CD14-positive monocyte (primary cell): ENCODE data around the gene LTBP2. TPM values are rescaled to one million over a fixed set of nuclear protein-coding genes. Genes with fewer than 3 reads are reported as not detected.

ENCODE experiments used
- DNase-seq, 3 donors: peaks; one replicate each; pipeline ENCODE4 v3.0.0-alpha.2; 2011 to 2022
- H2AFZ ChIP-seq: 2 replicates; pipeline ENCODE4 v1.6.0; 2012; ENCODE audit warnings: mild to moderate bottlenecking, low read depth, low read length, inconsistent platforms; ENCODE audit not compliant: insufficient read depth, poor library complexity, severe bottlenecking
- H3K27ac ChIP-seq, 2 donors: 1 replicate in 1 of 2; 2 replicates in 1 of 2; pipeline ENCODE4 v1.5.1; 2012 to 2013; ENCODE audit warnings: low read length in 2 of 2, control low read depth in 1 of 2, inconsistent platforms in 1 of 2, low read depth in 1 of 2, mild to moderate bottlenecking in 1 of 2
- H3K27me3 ChIP-seq, 2 donors: one replicate each; pipeline versions ENCODE4 v1.6.0 to v1.6.1; 2011 to 2013; ENCODE audit warnings: low read length in 2 of 2; ENCODE audit not compliant: control insufficient read depth in 2 of 2, insufficient read depth in 2 of 2
- H3K36me3 ChIP-seq, 2 donors: replicated peaks in 1 of 2; 1 replicate in 1 of 2; 2 replicates in 1 of 2; pipeline versions ENCODE4 v1.5.1 to v1.6.1; 2012 to 2013; ENCODE audit warnings: low read length in 2 of 2, control low read depth in 1 of 2, inconsistent platforms in 1 of 2, mild to moderate bottlenecking in 1 of 2; ENCODE audit not compliant: insufficient read depth in 2 of 2, control insufficient read depth in 1 of 2
- H3K4me1 ChIP-seq, 2 donors: 1 replicate in 1 of 2; 2 replicates in 1 of 2; pipeline versions ENCODE4 v1.5.1 to v1.6.1; 2012 to 2013; ENCODE audit warnings: low read length in 2 of 2, control low read depth in 1 of 2, inconsistent platforms in 1 of 2, mild to moderate bottlenecking in 1 of 2, moderate library complexity in 1 of 2; ENCODE audit not compliant: insufficient read depth in 2 of 2, control insufficient read depth in 1 of 2
- H3K4me2 ChIP-seq: replicated peaks from 2 replicates; pipeline ENCODE3; 2012; ENCODE audit warnings: low read length, moderate library complexity, mild to moderate bottlenecking; ENCODE audit not compliant: poor library complexity, severe bottlenecking; ENCODE audit errors: extremely low read depth
- H3K4me3 ChIP-seq, 3 experiments: fragments of 200-600 bp in 1 of 3; sonication (generic) in 1 of 3; replicated peaks in 1 of 3; 1 replicate in 2 of 3; 2 replicates in 1 of 3; pipeline ENCODE4 v1.5.1; 2011 to 2013; ENCODE audit warnings: low read length in 3 of 3, mild to moderate bottlenecking in 3 of 3, control low read depth in 2 of 3, low read depth in 2 of 3, inconsistent platforms in 1 of 3, moderate library complexity in 1 of 3
- H3K79me2 ChIP-seq: 2 replicates; pipeline ENCODE4 v1.6.0; 2012; ENCODE audit warnings: mild to moderate bottlenecking, control low read depth, inconsistent platforms, low read length, moderate library complexity; ENCODE audit not compliant: insufficient read depth
- H3K9ac ChIP-seq: 2 replicates; pipeline ENCODE4 v1.6.0; 2017; ENCODE audit warnings: low read length, mild to moderate bottlenecking; ENCODE audit not compliant: insufficient read depth, poor library complexity, severe bottlenecking
- H3K9me3 ChIP-seq, 2 donors: replicated peaks in 1 of 2; 1 replicate in 1 of 2; 2 replicates in 1 of 2; pipeline versions ENCODE4 v1.5.1 to v1.6.1; 2012 to 2013; ENCODE audit warnings: low read length in 2 of 2, control low read depth in 1 of 2; ENCODE audit not compliant: control insufficient read depth in 1 of 2, insufficient read depth in 1 of 2
- H4K20me1 ChIP-seq: 2 replicates; pipeline ENCODE4 v1.6.0; 2012; ENCODE audit warnings: mild to moderate bottlenecking, low read length, control low read depth, moderate library complexity; ENCODE audit not compliant: insufficient read depth
- H3K27ac Mint-ChIP-seq, 7 donors: one replicate each; pipeline ENCODE4 v1.8.0; 2020; ENCODE audit warnings: mild to moderate bottlenecking in 7 of 7, mixed read lengths in 7 of 7, moderate library complexity in 6 of 7, inconsistent platforms in 2 of 7
- H3K27me3 Mint-ChIP-seq, 3 donors: one replicate each; pipeline ENCODE4 v1.8.0; 2021 to 2022; ENCODE audit warnings: low read depth in 3 of 3, mild to moderate bottlenecking in 3 of 3, mixed read lengths in 3 of 3, moderate library complexity in 3 of 3, inconsistent platforms in 1 of 3
- H3K36me3 Mint-ChIP-seq, 2 donors: one replicate each; pipeline ENCODE4 v1.8.0; 2020; ENCODE audit warnings: mixed read lengths in 2 of 2, inconsistent platforms in 1 of 2, mild to moderate bottlenecking in 1 of 2
- H3K4me1 Mint-ChIP-seq: one replicate; pipeline ENCODE4 v1.8.0; 2020; ENCODE audit warnings: mild to moderate bottlenecking, mixed read lengths
- H3K4me3 Mint-ChIP-seq, 2 donors: one replicate each; pipeline ENCODE4 v1.8.0; 2020; ENCODE audit warnings: mild to moderate bottlenecking in 2 of 2, mixed read lengths in 2 of 2, moderate library complexity in 1 of 2
- H3K9me3 Mint-ChIP-seq, 7 donors: one replicate each; pipeline ENCODE4 v1.8.0; 2020 to 2022; ENCODE audit warnings: mixed read lengths in 7 of 7, mild to moderate bottlenecking in 6 of 7, moderate library complexity in 6 of 7, inconsistent platforms in 2 of 7
- CTCF ChIP-seq: fragments of 200-600 bp; IDR thresholded peaks from one replicate; pipeline ENCODE4 v1.8.0; 2022; ENCODE audit warnings: antibody characterized with exemption, mild to moderate bottlenecking
- WGBS: methylation state at CpG from one replicate; pipeline ENCODE4 v1.1.5; 2013; ENCODE audit warnings: missing lambda C conversion rate; ENCODE audit not compliant: insufficient coverage; 5-methylcytosine and 5-hydroxymethylcytosine counted together
- intact Hi-C, 2 donors: fragments of 100-400 bp; cut with micrococcal nuclease; formaldehyde crosslinking; loops; one replicate each; pipeline versions ENCODE4 v1.15.0 to v1.15.1; 2023
- polyA plus RNA-seq, 3 donors: library from polyadenylated mRNA; depleted of rRNA in 1 of 3; unstranded in 2 of 3; stranded (reverse) in 1 of 3; fragments of 300-500 nt in 2 of 3; fragments of >200 nt in 1 of 3; fragmentation: Illumina TruSeq in 2 of 3; gene quantifications; 1 replicate in 2 of 3; 2 replicates in 1 of 3; pipeline ENCODE4 v1.2.3, GENCODE V29; 2012 to 2021

LTBP2 gene
- polyA plus RNA-seq, 3 donors = 0.04 to 0.24 (median 0.11) TPM

- H3K27ac ChIP-seq = no peak overlapping the region
- H3K9me3 ChIP-seq = no peaks in the 10 kb centered on the region
- no peak overlapping the region for H3K4me2 ChIP-seq
- TF ChIP-seq CTCF = no peak
- H3K36me3 Mint-ChIP-seq = no peaks in the 10 kb centered on the region
- intact Hi-C loops = no loop called here
- no peak overlapping the region for H2AFZ ChIP-seq
- peaks cover 6% of the 10 kb centered on the region for H3K4me1 Mint-ChIP-seq
- DNase-seq = no peak
- H3K9ac ChIP-seq = no peak overlapping the region
- WGBS = no CpG with 5 or more reads among the region's 1 CpG
- no peak overlapping the region for H3K4me3 Mint-ChIP-seq
- H4K20me1 ChIP-seq = no peaks in the 10 kb centered on the region
- no peaks in the 10 kb centered on the region for H3K9me3 Mint-ChIP-seq
- no peaks in the 10 kb centered on the region for H3K36me3 ChIP-seq
- no peaks in the 10 kb centered on the region for H3K4me1 ChIP-seq
- H3K27me3 ChIP-seq = no peaks in the 10 kb centered on the region
- H3K27ac Mint-ChIP-seq = no peak overlapping the region
- H3K79me2 ChIP-seq = no peaks in the 10 kb centered on the region
- H3K4me3 ChIP-seq = no peak overlapping the region
- peaks cover 1 to 10% (median 10%) of the 10 kb centered on the region in 3 donors for H3K27me3 Mint-ChIP-seq
Observed at GRCh38 chr14:74634481-74634880, 22.4 kb upstream of the LTBP2 start.

- H3K36me3 ChIP-seq = no peaks in the 10 kb centered on the region
- peak overlapping the region; percentile 13 to 42 for H3K4me3 Mint-ChIP-seq
- no peak overlapping the region for H3K9ac ChIP-seq
- H3K4me2 ChIP-seq = no peak overlapping the region
- no peaks in the 10 kb centered on the region for H3K9me3 ChIP-seq
- no peaks in the 10 kb centered on the region for H3K27me3 ChIP-seq
- H4K20me1 ChIP-seq = no peaks in the 10 kb centered on the region
- H3K27ac Mint-ChIP-seq = no peak overlapping the region
- 96% methylated on average over 14 of the region's 15 CpGs for WGBS
- H3K36me3 Mint-ChIP-seq = peaks cover 3 to 4% of the 10 kb centered on the region in 2 donors
- peaks cover 18% of the 10 kb centered on the region for H3K4me1 Mint-ChIP-seq
- H3K79me2 ChIP-seq = no peaks in the 10 kb centered on the region
- H2AFZ ChIP-seq = no peak overlapping the region
- no peak overlapping the region for H3K4me3 ChIP-seq
- no peaks in the 10 kb centered on the region for H3K9me3 Mint-ChIP-seq
- no peak for DNase-seq
- peaks cover 1 to 14% (median 8%) of the 10 kb centered on the region in 3 donors for H3K27me3 Mint-ChIP-seq
- TF ChIP-seq CTCF = no peak
- intact Hi-C loops = no loop called here
- H3K27ac ChIP-seq = no peak overlapping the region
- peaks cover 17 to 27% of the 10 kb centered on the region in 2 donors for H3K4me1 ChIP-seq
Observed at GRCh38 chr14:74630881-74631690, 19.0 kb upstream of the LTBP2 start.
